ENCODE data around the gene IFNA17. TPM values are rescaled to one million over a fixed set of nuclear protein-coding genes. Genes with fewer than 3 reads are reported as not detected.

IFNA17 gene
- total RNA-seq, 3 donors from 2014 or later (not counting 1 experiment from before 2014, with no cell fraction given), result not detected

DNA sequence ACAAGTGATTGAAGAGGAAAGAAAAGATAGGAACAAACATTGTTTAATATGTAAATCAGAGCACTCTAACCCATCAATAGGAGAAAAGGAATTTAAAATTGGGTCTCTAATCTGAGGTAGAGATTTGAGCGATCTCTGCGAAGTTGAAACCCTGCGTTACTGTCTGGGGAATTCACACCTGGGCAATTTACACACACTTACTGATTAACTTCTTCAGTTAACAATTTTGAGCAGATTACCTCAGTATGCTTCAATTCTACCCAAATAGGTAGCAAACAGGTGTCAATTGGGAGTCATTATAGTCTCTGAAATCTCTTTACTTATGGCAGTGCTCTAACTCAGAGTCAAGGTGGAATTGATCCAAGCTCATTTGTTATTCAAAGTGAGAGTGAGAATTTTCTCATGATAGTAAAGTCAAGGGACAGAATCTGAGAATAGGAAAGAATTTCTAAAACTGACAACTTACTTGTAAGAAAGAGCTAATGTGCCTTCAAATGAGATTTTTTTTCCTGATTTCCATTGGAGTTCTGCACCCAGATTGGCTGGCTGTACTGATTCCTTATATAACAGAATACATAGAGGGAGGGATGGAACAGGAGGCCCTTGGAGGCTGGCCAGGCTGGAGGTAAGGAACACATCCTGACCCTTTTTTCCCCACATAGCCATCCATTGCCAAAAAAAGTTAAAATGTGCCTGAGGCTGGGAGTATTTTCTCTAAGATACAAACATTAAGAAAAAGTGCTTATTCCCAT is 38.9 kb upstream of the IFNA17 start:
- WGBS (ENCODE audit: insufficient coverage), result 97% methylated on average over 3 of the region's 3 CpGs
- H3K4me1 Mint-ChIP-seq, result no peaks in the 10 kb centered on the region
- DNase-seq (no peak), ATAC-seq (no peak)
- H3K27ac ChIP-seq (ENCODE audit: low read length), result no peak overlapping the region
- intact Hi-C loops (cut with micrococcal nuclease), result no loop called here
- H3K27me3 Mint-ChIP-seq (ENCODE audit: low read depth in 2 of 2), result peaks cover 20 to 32% of the 10 kb centered on the region in 2 donors
- H3K9me3 ChIP-seq (ENCODE audit: control insufficient read depth, insufficient read depth, low read length), result no peaks in the 10 kb centered on the region
- no peaks in the 10 kb centered on the region for H3K36me3 Mint-ChIP-seq
- no peak overlapping the region for H3K27ac Mint-ChIP-seq
- H3K4me3 Mint-ChIP-seq, result no peak overlapping the region
- H3K9me3 Mint-ChIP-seq, result peaks cover 0 to 2% of the 10 kb centered on the region in 2 donors
- H3K4me3 ChIP-seq (ENCODE audit: low read length), result no peak overlapping the region
- H3K4me1 ChIP-seq (ENCODE audit: control insufficient read depth, insufficient read depth, low read length), result no peaks in the 10 kb centered on the region
- no peaks in the 10 kb centered on the region for H3K27me3 ChIP-seq (ENCODE audit: control insufficient read depth, insufficient read depth, low read length)
- TF ChIP-seq, protein P1, sequence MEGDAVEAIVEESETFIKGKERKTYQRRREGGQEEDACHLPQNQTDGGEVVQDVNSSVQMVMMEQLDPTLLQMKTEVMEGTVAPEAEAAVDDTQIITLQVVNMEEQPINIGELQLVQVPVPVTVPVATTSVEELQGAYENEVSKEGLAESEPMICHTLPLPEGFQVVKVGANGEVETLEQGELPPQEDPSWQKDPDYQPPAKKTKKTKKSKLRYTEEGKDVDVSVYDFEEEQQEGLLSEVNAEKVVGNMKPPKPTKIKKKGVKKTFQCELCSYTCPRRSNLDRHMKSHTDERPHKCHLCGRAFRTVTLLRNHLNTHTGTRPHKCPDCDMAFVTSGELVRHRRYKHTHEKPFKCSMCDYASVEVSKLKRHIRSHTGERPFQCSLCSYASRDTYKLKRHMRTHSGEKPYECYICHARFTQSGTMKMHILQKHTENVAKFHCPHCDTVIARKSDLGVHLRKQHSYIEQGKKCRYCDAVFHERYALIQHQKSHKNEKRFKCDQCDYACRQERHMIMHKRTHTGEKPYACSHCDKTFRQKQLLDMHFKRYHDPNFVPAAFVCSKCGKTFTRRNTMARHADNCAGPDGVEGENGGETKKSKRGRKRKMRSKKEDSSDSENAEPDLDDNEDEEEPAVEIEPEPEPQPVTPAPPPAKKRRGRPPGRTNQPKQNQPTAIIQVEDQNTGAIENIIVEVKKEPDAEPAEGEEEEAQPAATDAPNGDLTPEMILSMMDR (IDR thresholded peaks at IDR 0.05), result no peak
- no peaks in the 10 kb centered on the region for H3K36me3 ChIP-seq (ENCODE audit: control insufficient read depth, insufficient read depth, low read length)

DNA sequence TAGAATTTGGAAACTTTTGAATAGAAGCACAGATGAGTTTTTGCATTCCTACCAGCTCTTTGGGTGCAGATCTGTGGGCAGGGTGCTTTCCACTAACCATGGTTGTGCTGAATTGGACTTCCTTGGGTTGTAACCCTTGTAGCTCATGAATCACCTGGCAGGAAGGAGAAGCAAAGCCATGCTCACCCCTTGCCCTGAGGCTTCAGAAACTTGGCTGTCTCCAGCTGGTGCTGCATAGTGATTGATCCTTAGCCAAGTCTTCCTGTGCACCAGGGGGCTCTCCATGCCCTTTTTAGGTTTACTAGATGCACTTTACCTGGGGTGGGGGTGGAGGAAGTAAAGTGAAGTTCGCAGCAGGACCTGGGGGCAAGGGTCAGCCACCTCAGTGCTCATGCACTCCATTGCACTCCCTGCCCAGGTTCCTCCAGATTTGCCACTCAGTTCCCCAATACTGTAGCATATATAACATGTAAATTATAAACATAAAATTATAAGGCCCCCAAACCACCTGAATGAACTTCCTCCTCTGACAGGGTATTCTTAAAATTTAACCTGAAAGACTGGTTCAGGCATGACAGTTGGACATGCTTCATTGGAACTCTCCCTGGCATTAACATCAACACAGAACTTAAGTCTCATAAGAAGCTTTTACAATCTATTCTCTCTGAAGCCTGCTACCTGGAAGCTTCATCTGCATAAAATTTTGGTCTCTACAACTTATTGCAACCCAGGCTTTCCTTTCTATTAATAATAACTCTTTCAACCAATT is 37.6 kb upstream of the IFNA17 start:
- H3K4me3 Mint-ChIP-seq, result no peak overlapping the region
- H3K36me3 Mint-ChIP-seq, result no peaks in the 10 kb centered on the region
- H3K4me1 Mint-ChIP-seq, result no peaks in the 10 kb centered on the region
- no peak overlapping the region for H3K27ac Mint-ChIP-seq
- H3K27ac ChIP-seq (ENCODE audit: low read length), result no peak overlapping the region
- no peaks in the 10 kb centered on the region for H3K9me3 Mint-ChIP-seq
- H3K9me3 ChIP-seq (ENCODE audit: control insufficient read depth, insufficient read depth, low read length), result no peaks in the 10 kb centered on the region
- no peak for ATAC-seq
- no peak for DNase-seq
- H3K4me3 ChIP-seq (ENCODE audit: low read length), result no peak overlapping the region
- intact Hi-C loops (cut with micrococcal nuclease), result no loop called here
- 80% methylated on average over 1 of the region's 1 CpG for WGBS (ENCODE audit: insufficient coverage)
- no peaks in the 10 kb centered on the region for H3K27me3 ChIP-seq (ENCODE audit: control insufficient read depth, insufficient read depth, low read length)
- H3K4me1 ChIP-seq (ENCODE audit: control insufficient read depth, insufficient read depth, low read length), result no peaks in the 10 kb centered on the region
- peaks cover 16 to 24% of the 10 kb centered on the region in 2 donors for H3K27me3 Mint-ChIP-seq (ENCODE audit: low read depth in 2 of 2)
- TF ChIP-seq, protein P1 (IDR thresholded peaks at IDR 0.05), result no peak
- H3K36me3 ChIP-seq (ENCODE audit: control insufficient read depth, insufficient read depth, low read length), result no peaks in the 10 kb centered on the region

DNA sequence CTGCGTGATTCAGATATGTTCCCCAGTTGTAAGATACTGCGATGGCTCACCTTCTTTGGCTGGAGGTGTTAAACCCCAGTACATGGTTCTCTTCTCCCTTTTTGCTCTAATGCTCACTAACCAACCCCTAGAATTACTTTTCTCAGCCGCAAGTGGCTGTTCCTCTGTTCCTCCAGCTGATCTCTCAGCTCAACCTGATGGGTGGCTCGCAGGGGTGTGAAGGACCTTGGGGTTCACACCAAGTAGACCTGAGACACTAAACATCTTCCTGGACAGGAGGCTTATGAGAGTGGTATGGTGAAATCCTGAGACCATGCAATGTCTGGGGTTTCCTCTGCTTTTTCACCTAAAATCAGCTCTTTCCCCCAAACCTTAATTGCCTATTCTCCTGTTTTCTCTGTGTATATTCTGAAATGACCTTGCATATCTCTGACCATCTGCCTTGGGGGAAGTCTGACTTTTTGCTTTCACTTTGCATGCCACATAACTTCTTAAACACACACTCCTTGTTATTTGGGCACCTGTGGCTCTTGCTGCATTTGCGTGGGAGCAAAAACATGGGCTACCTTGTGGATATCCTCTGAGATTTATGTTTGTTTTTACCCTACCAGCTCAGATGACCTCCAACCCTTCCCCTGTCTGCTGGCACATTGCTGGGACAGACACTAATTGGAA is 27.7 kb upstream of the IFNA17 start:
- H3K4me3 ChIP-seq (ENCODE audit: low read length), result no peak overlapping the region
- ATAC-seq, result peak; percentile 67 to 83 (median 69)
- peaks cover 15% of the 10 kb centered on the region for H3K4me1 ChIP-seq (ENCODE audit: control insufficient read depth, insufficient read depth, low read length)
- DNase-seq, result no peak
- Mint-ChIP-seq H3K36me3 (no peaks in the 10 kb centered on the region), H3K27me3 (ENCODE audit: low read depth in 2 of 2) (peaks cover 6 to 12% of the 10 kb centered on the region in 2 donors), H3K4me3 (peak overlapping the region; percentile 81), H3K9me3 (no peaks in the 10 kb centered on the region), H3K4me1 (peaks cover 24% of the 10 kb centered on the region in 2 donors), H3K27ac (peak overlapping the region; percentile 37 to 72)
- TF ChIP-seq, protein P1 (IDR thresholded peaks at IDR 0.05), result no peak
- WGBS (ENCODE audit: insufficient coverage), result 38% methylated on average over 5 of the region's 5 CpGs
- H3K27ac ChIP-seq (ENCODE audit: low read length), result no peak overlapping the region
- no peaks in the 10 kb centered on the region for H3K36me3 ChIP-seq (ENCODE audit: control insufficient read depth, insufficient read depth, low read length)
- no peaks in the 10 kb centered on the region for H3K27me3 ChIP-seq (ENCODE audit: control insufficient read depth, insufficient read depth, low read length)
- no peaks in the 10 kb centered on the region for H3K9me3 ChIP-seq (ENCODE audit: control insufficient read depth, insufficient read depth, low read length)
- intact Hi-C loops (cut with micrococcal nuclease), result no loop called here

Data from natural killer cell (primary cell).